K562 (cell line): ENCODE results near the gene FKBP2. TPM values are rescaled to one million over a fixed set of nuclear protein-coding genes. Genes with fewer than 3 reads are reported as not detected.

Source experiments
- ARID4B ChIP-seq: sonication (generic); formaldehyde crosslinking; IDR thresholded peaks from 2 replicates; pipeline ENCODE4 v1.8.0; 2022; ENCODE audit warnings: mild to moderate bottlenecking, missing genetic modification reagents
- BRF1 ChIP-seq: IDR thresholded peaks from 3 replicates; pipeline ENCODE4 v1.6.1; 2011; ENCODE audit warnings: borderline replicate concordance, mild to moderate bottlenecking; ENCODE audit not compliant: insufficient read length; ENCODE audit errors: extremely low read depth
- CBX2 ChIP-seq: fragments of 200-600 bp; sonication (generic); IDR thresholded peaks from one replicate; pipeline ENCODE4 v1.6.1; 2012; ENCODE audit warnings: mild to moderate bottlenecking, low read length, inconsistent platforms; ENCODE audit not compliant: insufficient read depth, poor library complexity, severe bottlenecking
- DPF2 ChIP-seq: fragments of 450-650 bp; IDR thresholded peaks from 2 replicates; pipeline ENCODE4 v1.6.1; 2016
- ETV6 ChIP-seq, 3 experiments: fragments of 150-350 bp in 1 of 3; sonication (generic) in 1 of 3; formaldehyde crosslinking in 1 of 3; IDR thresholded peaks; 2 replicates each; pipeline versions ENCODE4 v1.6.1 to v1.8.0; 2014 to 2022; ENCODE audit warnings: borderline replicate concordance in 2 of 3, low read depth in 2 of 3, antibody characterized with exemption in 1 of 3, low read length in 1 of 3, mild to moderate bottlenecking in 1 of 3, missing genetic modification reagents in 1 of 3
- FIP1L1 ChIP-seq: fragments of 200-400 bp; formaldehyde crosslinking; IDR thresholded peaks from 2 replicates; pipeline ENCODE4 v1.6.1; 2018; ENCODE audit warnings: mild to moderate bottlenecking, low read depth, low read length; ENCODE audit not compliant: poor library complexity, severe bottlenecking
- FOXK2 ChIP-seq, 2 experiments: fragments of 450-650 bp; IDR thresholded peaks in 1 of 2; conservative IDR thresholded peaks in 1 of 2; 2 replicates each; pipeline ENCODE4 v1.6.1; 2016; ENCODE audit warnings: low read depth in 2 of 2, mild to moderate bottlenecking in 1 of 2
- FOXP1 ChIP-seq: sonication (generic); formaldehyde crosslinking; IDR thresholded peaks from 2 replicates; pipeline ENCODE4 v1.8.0; 2022; ENCODE audit warnings: mild to moderate bottlenecking, missing genetic modification reagents
- NR1H2 ChIP-seq: sonication (generic); formaldehyde crosslinking; IDR thresholded peaks from 2 replicates; pipeline ENCODE4 v1.4.0; 2020; ENCODE audit warnings: mild to moderate bottlenecking, missing genetic modification reagents
- RBM22 ChIP-seq: fragments of 200-400 bp; formaldehyde crosslinking; IDR thresholded peaks from 2 replicates; pipeline ENCODE4 v1.6.1; 2018; ENCODE audit warnings: low read length, low read depth; ENCODE audit not compliant: poor library complexity, severe bottlenecking
- SFPQ ChIP-seq: fragments of 200-400 bp; formaldehyde crosslinking; IDR thresholded peaks from 2 replicates; pipeline ENCODE4 v1.6.1; 2017; ENCODE audit warnings: mild to moderate bottlenecking, low read depth, low read length, moderate library complexity
- ZBTB7A ChIP-seq: IDR thresholded peaks from 2 replicates; pipeline ENCODE4 v1.6.1; 2011; ENCODE audit warnings: low read depth, mild to moderate bottlenecking, low read length, moderate library complexity, borderline replicate concordance; ENCODE audit not compliant: control insufficient read depth
- ZNF253 ChIP-seq: fragments of 250-450 bp; sonication (Bioruptor Pico); conservative IDR thresholded peaks from 2 replicates; pipeline ENCODE4 v1.6.1; 2021; ENCODE audit warnings: mild to moderate bottlenecking
- ZNF668 ChIP-seq: fragments of 250-450 bp; sonication (Bioruptor Pico); IDR thresholded peaks from 2 replicates; pipeline ENCODE4 v1.8.0; 2022; ENCODE audit warnings: mild to moderate bottlenecking, inconsistent platforms
- polyA plus RNA-seq, 8 experiments: library from polyadenylated mRNA; depleted of rRNA in 4 of 8; stranded (reverse) in 5 of 8; unstranded in 3 of 8; fragments of >200 nt; fragmentation: Nextera tagmentation in 2 of 8; fragmentation: Illumina TruSeq in 1 of 8; extraction: Ambion mirVana in 2 of 8; extraction: Trizol in 1 of 8; gene quantifications; 2 replicates each; pipeline versions ENCODE4 v1.2.1 to v1.2.3, GENCODE V29; 2011 to 2014; ENCODE audit warnings: inconsistent platforms in 1 of 8, missing spikeins in 1 of 8
- total RNA-seq, 7 experiments: library from RNA; depleted of rRNA in 6 of 7; stranded (reverse); fragments of >200 nt in 6 of 7; fragmentation: Illumina TruSeq in 2 of 7; extraction: Trizol in 2 of 7; gene quantifications; 2 replicates each; pipeline versions ENCODE4 v1.2.1 to v1.2.3, GENCODE V29; 2011 to 2021; ENCODE audit warnings: low replicate concordance in 1 of 7
- TF ChIP-seq, protein P1 (sequence below): sonication (generic); formaldehyde crosslinking; IDR thresholded peaks from 2 replicates; pipeline ENCODE4 v1.8.1; 2023; ENCODE audit warnings: mild to moderate bottlenecking, missing genetic modification reagents
- TF ChIP-seq, protein P2 (sequence below): sonication (generic); formaldehyde crosslinking; IDR thresholded peaks from 2 replicates; pipeline ENCODE4 v1.9.0; 2022; ENCODE audit warnings: mild to moderate bottlenecking, missing genetic modification reagents

The FKBP2 gene
- total and polyA plus RNA-seq, 9 of the 15 experiments (the other 6 are each of a cell fraction or from before 2014, with no cell fraction given) = 3.5 to 151 (median 58.1) TPM

DNA sequence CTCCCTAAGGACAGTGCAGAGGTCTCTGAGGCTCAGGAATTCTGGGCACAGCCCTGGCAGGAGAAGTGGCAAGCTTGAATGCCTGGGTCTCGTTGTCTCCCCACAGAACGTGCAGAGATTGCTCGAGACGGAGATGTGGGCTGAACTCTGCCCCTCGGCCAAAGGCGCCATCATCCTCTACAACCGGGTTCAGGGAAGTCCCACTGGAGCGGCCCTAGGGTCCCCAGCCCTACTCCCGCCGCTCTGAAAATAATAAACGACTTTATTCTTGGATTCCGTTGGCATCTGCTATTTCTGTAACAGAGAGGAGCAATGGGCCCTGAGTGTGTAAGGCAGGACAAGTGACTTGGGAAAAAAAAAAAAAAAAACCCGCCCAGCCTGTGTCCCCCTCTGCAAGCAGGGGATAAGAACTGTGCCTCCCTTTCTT is 11.1 kb upstream of the FKBP2 start (continued):
- TF ChIP-seq ETV6 (IDR thresholded peaks at IDR 0.05; ENCODE audit: borderline replicate concordance in 1 of 2, low read depth in 2 of 2, low read length in 1 of 2) = no peak
- TF ChIP-seq ETV6 (CRISPR knock-in tag; IDR thresholded peaks at IDR 0.05; ENCODE audit: borderline replicate concordance) = no peak
- no peak for TF ChIP-seq FOXP1 (CRISPR knock-in tag)
- no peak for TF ChIP-seq BRF1
- TF ChIP-seq RBM22 = no peak
- no peak for TF ChIP-seq ZNF668 (CRISPR knock-in tag)
- TF ChIP-seq, protein P1, sequence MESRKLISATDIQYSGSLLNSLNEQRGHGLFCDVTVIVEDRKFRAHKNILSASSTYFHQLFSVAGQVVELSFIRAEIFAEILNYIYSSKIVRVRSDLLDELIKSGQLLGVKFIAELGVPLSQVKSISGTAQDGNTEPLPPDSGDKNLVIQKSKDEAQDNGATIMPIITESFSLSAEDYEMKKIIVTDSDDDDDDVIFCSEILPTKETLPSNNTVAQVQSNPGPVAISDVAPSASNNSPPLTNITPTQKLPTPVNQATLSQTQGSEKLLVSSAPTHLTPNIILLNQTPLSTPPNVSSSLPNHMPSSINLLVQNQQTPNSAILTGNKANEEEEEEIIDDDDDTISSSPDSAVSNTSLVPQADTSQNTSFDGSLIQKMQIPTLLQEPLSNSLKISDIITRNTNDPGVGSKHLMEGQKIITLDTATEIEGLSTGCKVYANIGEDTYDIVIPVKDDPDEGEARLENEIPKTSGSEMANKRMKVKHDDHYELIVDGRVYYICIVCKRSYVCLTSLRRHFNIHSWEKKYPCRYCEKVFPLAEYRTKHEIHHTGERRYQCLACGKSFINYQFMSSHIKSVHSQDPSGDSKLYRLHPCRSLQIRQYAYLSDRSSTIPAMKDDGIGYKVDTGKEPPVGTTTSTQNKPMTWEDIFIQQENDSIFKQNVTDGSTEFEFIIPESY (CRISPR knock-in tag) = no peak
- no peak for TF ChIP-seq ZNF253 (CRISPR knock-in tag)
- TF ChIP-seq, protein P2, sequence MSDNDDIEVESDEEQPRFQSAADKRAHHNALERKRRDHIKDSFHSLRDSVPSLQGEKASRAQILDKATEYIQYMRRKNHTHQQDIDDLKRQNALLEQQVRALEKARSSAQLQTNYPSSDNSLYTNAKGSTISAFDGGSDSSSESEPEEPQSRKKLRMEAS = no peak
- 0 out of 2 replicates have a peak, but pooled peaks have one; percentile 16 for TF ChIP-seq ARID4B (CRISPR knock-in tag)
- TF ChIP-seq CBX2 = no peak
- TF ChIP-seq FOXK2 (conservative IDR thresholded peaks at IDR 0.05 in 1 of 2, IDR thresholded peaks at IDR 0.05 in 1 of 2; ENCODE audit: low read depth in 2 of 2) = 0 out of 4 replicates have a peak, but pooled peaks of 1 of the 2 experiments have one; percentile 23
- TF ChIP-seq SFPQ = no peak
- TF ChIP-seq FIP1L1 = no peak
- TF ChIP-seq ZBTB7A = no peak
- peak; percentile 61 for TF ChIP-seq DPF2
- TF ChIP-seq NR1H2 = no peak
